A673 (cell line): ENCODE measurements around the gene C1orf21.

Experiments
- CTCF ChIP-seq: fragments of 300-800, 200-600 bp; sonication (generic); conservative IDR thresholded peaks from 2 replicates; pipeline ENCODE4 v1.5.1; 2017; ENCODE audit warnings: low read depth, mild to moderate bottlenecking, antibody characterized with exemption, low read length, moderate library complexity, mixed read lengths
- EZH2 ChIP-seq: fragments of 200-600 bp; sonication (generic); IDR thresholded peaks from 2 replicates; pipeline ENCODE4 v1.6.1; 2017; ENCODE audit warnings: borderline replicate concordance, low read depth, mild to moderate bottlenecking, mixed read lengths, antibody characterized with exemption, low read length; ENCODE audit not compliant: poor library complexity, severe bottlenecking

DNA sequence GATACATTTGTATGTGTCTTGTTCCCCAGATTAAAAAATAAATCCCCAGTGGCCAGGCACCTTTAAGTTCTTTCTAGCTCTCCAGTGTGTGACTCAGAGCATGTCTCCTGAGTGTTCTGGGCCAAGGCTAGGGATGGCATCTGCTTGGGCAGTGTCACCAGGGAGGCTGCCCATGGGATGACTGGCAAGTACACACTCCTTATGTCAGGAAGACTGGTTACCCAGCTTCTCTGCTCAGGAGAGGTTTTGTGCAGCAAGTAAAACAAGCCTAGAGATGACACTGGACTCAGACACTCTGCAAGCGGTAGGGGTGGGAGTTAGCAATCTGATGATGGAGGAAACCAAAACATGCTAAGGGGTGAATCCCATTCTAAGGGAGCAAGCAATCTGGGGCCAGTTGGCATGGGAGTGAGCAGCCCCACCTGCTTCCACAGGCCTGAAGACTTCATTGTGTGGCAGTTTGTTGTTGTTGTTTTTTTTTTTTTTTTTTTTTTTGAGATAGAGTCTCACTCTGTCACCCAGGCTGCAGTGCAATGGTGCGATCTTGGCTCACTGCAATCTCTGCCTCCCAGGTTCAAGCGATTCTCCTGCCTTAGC is 230.7 kb downstream of the C1orf21 start:
- no peak for TF ChIP-seq CTCF
- TF ChIP-seq EZH2, result no peak
